Liver (tissue), 9 donors: ENCODE measurements around the gene MRPS18B. TPM values are rescaled to one million over a fixed set of nuclear protein-coding genes. Genes with fewer than 3 reads are reported as not detected.

Source experiments
- DNase-seq: peaks from one replicate; pipeline ENCODE4 v3.0.0-alpha.2; 2017; ENCODE audit warnings: low spot score
- H3K27ac ChIP-seq, 2 donors: one replicate each; pipeline ENCODE4 v1.7.0; 2013; ENCODE audit warnings: inconsistent platforms in 2 of 2, low read length in 2 of 2, control low read depth in 1 of 2, low read depth in 1 of 2, mild to moderate bottlenecking in 1 of 2
- H3K27me3 ChIP-seq, 4 donors: one replicate each; pipeline versions ENCODE4 v1.6.1 to v1.7.0; 2013; ENCODE audit warnings: low read length in 3 of 4, inconsistent platforms in 1 of 4, mild to moderate bottlenecking in 1 of 4, moderate library complexity in 1 of 4; ENCODE audit not compliant: control insufficient read depth in 4 of 4, insufficient read depth in 4 of 4
- H3K36me3 ChIP-seq, 4 donors: one replicate each; pipeline versions ENCODE4 v1.6.1 to v1.7.0; 2013; ENCODE audit warnings: low read length in 3 of 4, mild to moderate bottlenecking in 3 of 4, low read depth in 1 of 4, moderate library complexity in 1 of 4; ENCODE audit not compliant: control insufficient read depth in 4 of 4, insufficient read depth in 3 of 4
- H3K4me1 ChIP-seq, 4 donors: one replicate each; pipeline versions ENCODE4 v1.6.1 to v1.7.0; 2013; ENCODE audit warnings: low read length in 3 of 4, mild to moderate bottlenecking in 3 of 4, moderate library complexity in 1 of 4; ENCODE audit not compliant: control insufficient read depth in 4 of 4, insufficient read depth in 4 of 4
- H3K4me3 ChIP-seq, 3 donors: one replicate each; pipeline versions ENCODE4 v1.6.1 to v1.7.0; 2013; ENCODE audit warnings: low read length in 3 of 3, control low read depth in 1 of 3, low read depth in 1 of 3, mild to moderate bottlenecking in 1 of 3
- H3K9ac ChIP-seq, 2 donors: one replicate each; pipeline ENCODE4 v1.7.0; 2013; ENCODE audit warnings: low read length in 2 of 2, mild to moderate bottlenecking in 2 of 2, moderate library complexity in 2 of 2, control low read depth in 1 of 2, low read depth in 1 of 2
- H3K9me3 ChIP-seq, 4 donors: one replicate each; pipeline versions ENCODE4 v1.6.1 to v1.7.0; 2013; ENCODE audit warnings: low read length in 3 of 4; ENCODE audit not compliant: control insufficient read depth in 4 of 4
- EGR1 ChIP-seq, 2 donors: IDR thresholded peaks; 2 replicates each; pipeline ENCODE4 v1.6.1; 2016 to 2018; ENCODE audit warnings: antibody characterized with exemption in 2 of 2, low read depth in 2 of 2
- FOXA1 ChIP-seq: IDR thresholded peaks from 2 replicates; pipeline ENCODE4 v1.6.1; 2016; ENCODE audit warnings: antibody characterized with exemption
- FOXA2 ChIP-seq: IDR thresholded peaks from 2 replicates; pipeline ENCODE4 v1.6.1; 2016; ENCODE audit warnings: antibody characterized with exemption
- GABPA ChIP-seq, 2 donors: IDR thresholded peaks in 1 of 2; conservative IDR thresholded peaks in 1 of 2; 2 replicates each; pipeline ENCODE4 v1.6.1; 2016; ENCODE audit warnings: antibody characterized with exemption in 2 of 2, mild to moderate bottlenecking in 1 of 2, moderate library complexity in 1 of 2
- HNF4A ChIP-seq, 2 donors: conservative IDR thresholded peaks; 2 replicates each; pipeline ENCODE4 v1.6.1; 2016; ENCODE audit warnings: antibody characterized with exemption in 2 of 2, mild to moderate bottlenecking in 2 of 2
- HNF4G ChIP-seq: IDR thresholded peaks from 2 replicates; pipeline ENCODE4 v1.6.1; 2016; ENCODE audit warnings: antibody characterized with exemption
- JUND ChIP-seq, 2 donors: IDR thresholded peaks; 2 replicates each; pipeline ENCODE4 v1.6.1; 2016; ENCODE audit warnings: antibody characterized with exemption in 2 of 2
- NR2F2 ChIP-seq: IDR thresholded peaks from 2 replicates; pipeline ENCODE4 v1.6.1; 2016; ENCODE audit warnings: antibody characterized with exemption
- RAD21 ChIP-seq, 2 donors: IDR thresholded peaks; 2 replicates each; pipeline ENCODE4 v1.6.1; 2016; ENCODE audit warnings: antibody characterized with exemption in 2 of 2, mild to moderate bottlenecking in 2 of 2
- RXRA ChIP-seq, 2 donors: IDR thresholded peaks; 2 replicates each; pipeline ENCODE4 v1.6.1; 2017 to 2018; ENCODE audit warnings: antibody characterized with exemption in 2 of 2, mild to moderate bottlenecking in 1 of 2
- SP1 ChIP-seq: IDR thresholded peaks from 2 replicates; pipeline ENCODE4 v1.6.1; 2018; ENCODE audit warnings: antibody characterized with exemption, mild to moderate bottlenecking
- TAF1 ChIP-seq: conservative IDR thresholded peaks from 2 replicates; pipeline ENCODE4 v1.6.1; 2016; ENCODE audit warnings: antibody characterized with exemption, mild to moderate bottlenecking
- YY1 ChIP-seq: IDR thresholded peaks from 2 replicates; pipeline ENCODE4 v1.6.1; 2016; ENCODE audit warnings: antibody characterized with exemption, mild to moderate bottlenecking
- WGBS: extraction: QIAGEN DNeasy Blood & Tissue Kit; methylation state at CpG from one replicate; pipeline ENCODE4 v1.1.7; 2013; 5-methylcytosine and 5-hydroxymethylcytosine counted together
- polyA plus RNA-seq, 2 donors: library from polyadenylated mRNA; stranded (reverse) in 1 of 2; unstranded in 1 of 2; fragments of 200-250 nt in 1 of 2; fragments of >200 nt in 1 of 2; fragmentation: Nextera tagmentation in 1 of 2; extraction: Ambion mirVana in 1 of 2; gene quantifications; one replicate each; pipeline versions ENCODE4 v1.2.1 to v1.2.3, GENCODE V29; 2013 to 2015
- total RNA-seq, 2 donors: library from RNA; depleted of rRNA; stranded (reverse); fragments of >200 nt; gene quantifications; one replicate each; pipeline ENCODE4 v1.2.3, GENCODE V29; 2014
- TF ChIP-seq, protein P1 (sequence below): IDR thresholded peaks from 2 replicates; pipeline ENCODE4 v1.6.1; 2016; ENCODE audit warnings: antibody characterized with exemption, mild to moderate bottlenecking
- TF ChIP-seq, protein P2 (sequence below): IDR thresholded peaks from 2 replicates; pipeline ENCODE4 v1.6.1; 2016; ENCODE audit warnings: antibody characterized with exemption
- TF ChIP-seq, protein P3 (sequence below): IDR thresholded peaks from 2 replicates; pipeline ENCODE4 v1.6.1; 2016; ENCODE audit warnings: antibody characterized with exemption
- TF ChIP-seq, protein P4 (sequence below): fragments of 150-350 bp; IDR thresholded peaks from 2 replicates; pipeline ENCODE4 v1.5.1; 2017; ENCODE audit warnings: improper control_type of control experiment, low read depth, low read length; ENCODE audit not compliant: missing input control
- TF ChIP-seq, protein P5 (sequence below): IDR thresholded peaks from 2 replicates; pipeline ENCODE4 v1.6.1; 2016; ENCODE audit warnings: antibody characterized with exemption
- donor health status: healthy.
- donor health status: healthy.
- donor health status: healthy.
- donor health status: healthy.
- donor health status: healthy.

MRPS18B gene
- total and polyA plus RNA-seq, 4 donors, result 50.5 to 81.9 (median 69.4) TPM

DNA sequence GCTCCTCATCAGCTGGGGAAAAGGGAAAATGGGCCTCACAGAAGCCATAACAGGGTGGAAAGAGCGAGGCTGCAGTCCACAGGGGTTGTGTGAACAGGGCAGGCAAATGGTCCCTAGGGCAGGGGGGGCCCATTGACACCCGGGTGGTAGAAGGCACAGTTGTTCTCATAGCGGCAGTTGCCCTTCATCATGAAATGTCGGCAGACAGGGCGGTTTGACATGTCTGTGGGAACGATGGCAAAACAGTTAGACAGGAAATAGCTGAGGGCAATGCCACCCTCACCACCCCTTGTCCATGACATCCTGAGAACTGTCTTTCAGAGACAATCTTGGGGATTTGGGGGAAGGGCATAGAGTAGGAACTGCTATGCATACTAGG, 16.2 kb upstream of the MRPS18B start (continued):
- TF ChIP-seq, protein P1, sequence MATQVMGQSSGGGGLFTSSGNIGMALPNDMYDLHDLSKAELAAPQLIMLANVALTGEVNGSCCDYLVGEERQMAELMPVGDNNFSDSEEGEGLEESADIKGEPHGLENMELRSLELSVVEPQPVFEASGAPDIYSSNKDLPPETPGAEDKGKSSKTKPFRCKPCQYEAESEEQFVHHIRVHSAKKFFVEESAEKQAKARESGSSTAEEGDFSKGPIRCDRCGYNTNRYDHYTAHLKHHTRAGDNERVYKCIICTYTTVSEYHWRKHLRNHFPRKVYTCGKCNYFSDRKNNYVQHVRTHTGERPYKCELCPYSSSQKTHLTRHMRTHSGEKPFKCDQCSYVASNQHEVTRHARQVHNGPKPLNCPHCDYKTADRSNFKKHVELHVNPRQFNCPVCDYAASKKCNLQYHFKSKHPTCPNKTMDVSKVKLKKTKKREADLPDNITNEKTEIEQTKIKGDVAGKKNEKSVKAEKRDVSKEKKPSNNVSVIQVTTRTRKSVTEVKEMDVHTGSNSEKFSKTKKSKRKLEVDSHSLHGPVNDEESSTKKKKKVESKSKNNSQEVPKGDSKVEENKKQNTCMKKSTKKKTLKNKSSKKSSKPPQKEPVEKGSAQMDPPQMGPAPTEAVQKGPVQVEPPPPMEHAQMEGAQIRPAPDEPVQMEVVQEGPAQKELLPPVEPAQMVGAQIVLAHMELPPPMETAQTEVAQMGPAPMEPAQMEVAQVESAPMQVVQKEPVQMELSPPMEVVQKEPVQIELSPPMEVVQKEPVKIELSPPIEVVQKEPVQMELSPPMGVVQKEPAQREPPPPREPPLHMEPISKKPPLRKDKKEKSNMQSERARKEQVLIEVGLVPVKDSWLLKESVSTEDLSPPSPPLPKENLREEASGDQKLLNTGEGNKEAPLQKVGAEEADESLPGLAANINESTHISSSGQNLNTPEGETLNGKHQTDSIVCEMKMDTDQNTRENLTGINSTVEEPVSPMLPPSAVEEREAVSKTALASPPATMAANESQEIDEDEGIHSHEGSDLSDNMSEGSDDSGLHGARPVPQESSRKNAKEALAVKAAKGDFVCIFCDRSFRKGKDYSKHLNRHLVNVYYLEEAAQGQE, result no peak
- TF ChIP-seq SP1, result no peak
- TF ChIP-seq YY1, result no peak
- TF ChIP-seq, protein P2, sequence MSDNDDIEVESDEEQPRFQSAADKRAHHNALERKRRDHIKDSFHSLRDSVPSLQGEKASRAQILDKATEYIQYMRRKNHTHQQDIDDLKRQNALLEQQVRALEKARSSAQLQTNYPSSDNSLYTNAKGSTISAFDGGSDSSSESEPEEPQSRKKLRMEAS, result no peak
- TF ChIP-seq RAD21 (IDR thresholded peaks at IDR 0.05), result no peak
- no peak for TF ChIP-seq FOXA1
- no peak for TF ChIP-seq TAF1
- TF ChIP-seq NR2F2, result no peak

DNA sequence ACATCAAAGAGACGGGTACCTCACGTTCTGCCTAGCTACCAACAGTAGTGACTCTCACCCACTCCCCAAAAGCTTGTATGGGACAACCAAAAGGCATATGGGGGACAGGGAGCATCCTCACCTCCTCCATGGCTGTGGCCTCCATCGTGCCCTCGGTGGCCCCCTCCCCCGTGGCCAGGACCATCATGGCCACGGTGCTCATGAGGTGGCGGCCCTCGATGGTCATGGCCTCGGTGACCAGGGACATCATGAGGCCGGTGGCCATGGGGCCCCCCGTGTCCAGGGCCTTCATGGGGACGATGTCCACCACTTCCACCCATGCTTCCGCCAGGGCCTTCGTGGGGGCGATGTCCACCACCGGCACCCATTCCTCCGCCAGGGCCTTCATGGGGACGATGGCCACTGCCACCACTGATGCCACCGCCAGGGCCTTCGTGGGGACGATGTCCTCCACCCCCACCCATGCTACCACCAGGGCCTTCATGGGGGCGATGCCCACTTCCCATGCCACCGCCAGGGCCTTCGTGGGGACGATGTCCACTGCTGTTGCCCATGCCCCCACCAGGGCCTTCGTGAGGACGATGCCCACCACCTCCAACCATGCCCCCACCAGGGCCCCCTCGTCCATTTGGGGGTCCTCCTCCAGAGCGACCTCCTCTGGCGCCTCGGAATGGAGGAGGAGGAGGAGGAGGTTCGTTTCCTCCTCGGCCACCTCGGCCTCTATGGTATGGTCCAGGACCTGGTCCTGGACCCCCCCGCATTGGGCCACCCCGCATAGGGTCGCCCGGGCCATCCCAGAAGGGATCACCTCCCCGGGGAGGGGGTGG, 15.6 kb upstream of the MRPS18B start:
- Histone ChIP-seq H3K9me3 (no peaks in the 10 kb centered on the region), H3K4me3 (no peak overlapping the region), H3K36me3 (peaks cover 29 to 62% (median 57%) of the 10 kb centered on the region in 4 donors), H3K9ac (no peak overlapping the region), H3K4me1 (peaks cover 0 to 4% (median 0%) of the 10 kb centered on the region in 4 donors), H3K27me3 (no peaks in the 10 kb centered on the region), H3K27ac (no peak overlapping the region)
- WGBS, result 93% methylated on average over 39 of the region's 39 CpGs
- TF ChIP-seq, protein P3, sequence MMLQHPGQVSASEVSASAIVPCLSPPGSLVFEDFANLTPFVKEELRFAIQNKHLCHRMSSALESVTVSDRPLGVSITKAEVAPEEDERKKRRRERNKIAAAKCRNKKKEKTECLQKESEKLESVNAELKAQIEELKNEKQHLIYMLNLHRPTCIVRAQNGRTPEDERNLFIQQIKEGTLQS, result no peak
- TF ChIP-seq HNF4A (conservative IDR thresholded peaks at IDR 0.05), result no peak
- TF ChIP-seq EGR1 (IDR thresholded peaks at IDR 0.05; ENCODE audit: low read depth in 2 of 2), result no peak
- TF ChIP-seq RAD21 (IDR thresholded peaks at IDR 0.05), result no peak
- no peak for TF ChIP-seq TAF1
- TF ChIP-seq, protein P4, sequence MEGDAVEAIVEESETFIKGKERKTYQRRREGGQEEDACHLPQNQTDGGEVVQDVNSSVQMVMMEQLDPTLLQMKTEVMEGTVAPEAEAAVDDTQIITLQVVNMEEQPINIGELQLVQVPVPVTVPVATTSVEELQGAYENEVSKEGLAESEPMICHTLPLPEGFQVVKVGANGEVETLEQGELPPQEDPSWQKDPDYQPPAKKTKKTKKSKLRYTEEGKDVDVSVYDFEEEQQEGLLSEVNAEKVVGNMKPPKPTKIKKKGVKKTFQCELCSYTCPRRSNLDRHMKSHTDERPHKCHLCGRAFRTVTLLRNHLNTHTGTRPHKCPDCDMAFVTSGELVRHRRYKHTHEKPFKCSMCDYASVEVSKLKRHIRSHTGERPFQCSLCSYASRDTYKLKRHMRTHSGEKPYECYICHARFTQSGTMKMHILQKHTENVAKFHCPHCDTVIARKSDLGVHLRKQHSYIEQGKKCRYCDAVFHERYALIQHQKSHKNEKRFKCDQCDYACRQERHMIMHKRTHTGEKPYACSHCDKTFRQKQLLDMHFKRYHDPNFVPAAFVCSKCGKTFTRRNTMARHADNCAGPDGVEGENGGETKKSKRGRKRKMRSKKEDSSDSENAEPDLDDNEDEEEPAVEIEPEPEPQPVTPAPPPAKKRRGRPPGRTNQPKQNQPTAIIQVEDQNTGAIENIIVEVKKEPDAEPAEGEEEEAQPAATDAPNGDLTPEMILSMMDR, result no peak
- TF ChIP-seq SP1, result no peak
- TF ChIP-seq, protein P2, result no peak
- no peak for TF ChIP-seq FOXA2
- TF ChIP-seq JUND (IDR thresholded peaks at IDR 0.05), result no peak
- TF ChIP-seq HNF4G, result no peak
- no peak for TF ChIP-seq RXRA (IDR thresholded peaks at IDR 0.05)
- TF ChIP-seq NR2F2, result no peak
- TF ChIP-seq, protein P1, result no peak
- TF ChIP-seq YY1, result no peak
- TF ChIP-seq FOXA1, result no peak
- TF ChIP-seq GABPA (IDR thresholded peaks at IDR 0.05 in 1 of 2, conservative IDR thresholded peaks at IDR 0.05 in 1 of 2), result no peak
- TF ChIP-seq, protein P5, sequence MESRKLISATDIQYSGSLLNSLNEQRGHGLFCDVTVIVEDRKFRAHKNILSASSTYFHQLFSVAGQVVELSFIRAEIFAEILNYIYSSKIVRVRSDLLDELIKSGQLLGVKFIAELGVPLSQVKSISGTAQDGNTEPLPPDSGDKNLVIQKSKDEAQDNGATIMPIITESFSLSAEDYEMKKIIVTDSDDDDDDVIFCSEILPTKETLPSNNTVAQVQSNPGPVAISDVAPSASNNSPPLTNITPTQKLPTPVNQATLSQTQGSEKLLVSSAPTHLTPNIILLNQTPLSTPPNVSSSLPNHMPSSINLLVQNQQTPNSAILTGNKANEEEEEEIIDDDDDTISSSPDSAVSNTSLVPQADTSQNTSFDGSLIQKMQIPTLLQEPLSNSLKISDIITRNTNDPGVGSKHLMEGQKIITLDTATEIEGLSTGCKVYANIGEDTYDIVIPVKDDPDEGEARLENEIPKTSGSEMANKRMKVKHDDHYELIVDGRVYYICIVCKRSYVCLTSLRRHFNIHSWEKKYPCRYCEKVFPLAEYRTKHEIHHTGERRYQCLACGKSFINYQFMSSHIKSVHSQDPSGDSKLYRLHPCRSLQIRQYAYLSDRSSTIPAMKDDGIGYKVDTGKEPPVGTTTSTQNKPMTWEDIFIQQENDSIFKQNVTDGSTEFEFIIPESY, result no peak
- DNase-seq, result no peak
